ENCODE data around the gene TRIM28. TPM values are rescaled to one million over a fixed set of nuclear protein-coding genes. Genes with fewer than 3 reads are reported as not detected.

The TRIM28 gene
- total RNA-seq, 1 donor from 2014 or later, result 407 TPM

DNA sequence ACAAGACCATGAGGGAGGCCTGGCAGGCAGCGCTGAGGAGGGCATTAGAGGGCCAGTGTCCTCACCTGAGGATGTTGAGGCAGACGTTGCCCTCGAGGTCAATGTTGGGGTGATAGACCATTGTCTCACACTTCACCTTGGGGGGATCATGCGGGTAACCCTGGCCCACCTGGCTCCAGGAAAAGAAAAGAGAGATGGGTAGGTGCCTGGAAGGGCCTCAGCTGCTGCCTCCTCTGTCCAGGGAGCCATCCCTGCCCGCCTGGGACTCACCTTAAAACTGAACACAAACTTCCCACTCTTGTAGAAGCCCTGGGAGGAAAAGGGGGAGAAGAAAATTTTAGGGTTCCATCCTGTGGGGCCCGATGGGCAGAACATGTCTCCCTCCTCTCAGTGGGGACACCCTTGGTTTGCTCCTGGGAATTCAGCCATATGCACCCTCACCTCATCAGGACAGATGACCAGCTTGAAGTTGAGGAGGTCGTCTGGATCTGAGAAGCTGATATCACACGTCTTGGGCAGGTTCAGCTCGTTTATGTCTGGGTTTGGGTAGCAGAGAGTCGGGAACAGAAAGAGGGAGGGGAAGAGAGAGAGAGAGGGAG, 12.9 kb downstream of the TRIM28 start:
- H3K27me3 Mint-ChIP-seq, result no peaks in the 10 kb centered on the region
- TF ChIP-seq, protein P1, sequence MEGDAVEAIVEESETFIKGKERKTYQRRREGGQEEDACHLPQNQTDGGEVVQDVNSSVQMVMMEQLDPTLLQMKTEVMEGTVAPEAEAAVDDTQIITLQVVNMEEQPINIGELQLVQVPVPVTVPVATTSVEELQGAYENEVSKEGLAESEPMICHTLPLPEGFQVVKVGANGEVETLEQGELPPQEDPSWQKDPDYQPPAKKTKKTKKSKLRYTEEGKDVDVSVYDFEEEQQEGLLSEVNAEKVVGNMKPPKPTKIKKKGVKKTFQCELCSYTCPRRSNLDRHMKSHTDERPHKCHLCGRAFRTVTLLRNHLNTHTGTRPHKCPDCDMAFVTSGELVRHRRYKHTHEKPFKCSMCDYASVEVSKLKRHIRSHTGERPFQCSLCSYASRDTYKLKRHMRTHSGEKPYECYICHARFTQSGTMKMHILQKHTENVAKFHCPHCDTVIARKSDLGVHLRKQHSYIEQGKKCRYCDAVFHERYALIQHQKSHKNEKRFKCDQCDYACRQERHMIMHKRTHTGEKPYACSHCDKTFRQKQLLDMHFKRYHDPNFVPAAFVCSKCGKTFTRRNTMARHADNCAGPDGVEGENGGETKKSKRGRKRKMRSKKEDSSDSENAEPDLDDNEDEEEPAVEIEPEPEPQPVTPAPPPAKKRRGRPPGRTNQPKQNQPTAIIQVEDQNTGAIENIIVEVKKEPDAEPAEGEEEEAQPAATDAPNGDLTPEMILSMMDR (IDR thresholded peaks at IDR 0.05), result no peak
- peak overlapping the region; percentile 77 for H3K27ac Mint-ChIP-seq
- peaks cover 68% of the 10 kb centered on the region for H3K4me1 Mint-ChIP-seq
- ATAC-seq (ENCODE audit: low read depth) (no peak), DNase-seq (peak; percentile 14)
- intact Hi-C loops (cut with micrococcal nuclease), result no loop called here
- peaks cover 59% of the 10 kb centered on the region for H3K36me3 Mint-ChIP-seq (ENCODE audit: low read depth)
- ChIA-PET CTCF (interaction anchor here (1.3 kb wide), 1 partner anchor 43 kb away, joined by 3 read pairs; no protein-coding TSS in a partner anchor), POLR2A (interaction anchor here (1.0 to 1.1 kb wide), 2 partner anchors 13 to 37 kb away, joined by 4 to 5 read pairs; partner anchors contain the start of genes TRIM28 and ZBTB45)
- no peaks in the 10 kb centered on the region for H3K9me3 Mint-ChIP-seq
- H3K4me3 Mint-ChIP-seq, result peak overlapping the region; percentile 94

DNA sequence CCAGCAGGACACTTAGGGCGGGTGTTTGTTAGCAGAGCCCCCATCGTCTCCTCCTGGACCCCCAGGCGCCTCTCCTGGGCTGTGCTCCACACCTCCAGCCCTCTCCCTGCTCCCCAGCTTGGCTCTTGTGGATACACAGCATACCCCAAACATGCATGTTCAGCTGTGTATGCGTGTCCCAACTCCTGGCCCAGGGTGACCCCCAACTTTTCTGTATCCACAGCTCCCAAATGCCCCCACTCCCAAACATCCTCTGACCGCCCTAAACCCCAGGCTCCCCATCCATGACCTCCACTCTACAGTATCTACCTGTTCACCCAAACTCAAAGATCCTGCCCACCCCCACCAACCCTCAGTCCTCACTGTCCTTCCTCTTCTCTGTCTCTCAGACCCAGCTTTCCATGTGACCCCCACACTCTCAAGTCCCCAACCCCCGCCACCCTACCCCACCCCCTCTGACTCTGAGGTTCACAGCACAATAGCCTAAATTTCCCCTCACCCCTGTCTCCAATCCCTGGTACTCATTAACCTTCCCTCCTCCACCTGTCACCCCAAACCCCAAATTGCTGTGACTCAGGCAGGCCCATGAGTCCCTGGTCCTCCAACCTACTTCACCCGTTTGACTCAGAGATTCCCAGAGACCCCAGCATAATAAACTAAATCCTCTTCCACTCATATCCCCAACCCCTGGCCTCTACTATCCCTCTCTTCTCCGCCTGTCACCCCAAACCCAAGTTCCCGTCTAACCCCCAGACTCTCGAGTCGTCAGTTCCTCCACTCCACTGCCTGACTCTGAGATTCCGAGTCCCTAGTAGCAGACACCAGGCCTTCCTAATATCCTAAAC, 13.6 kb downstream of the TRIM28 start:
- peak overlapping the region; percentile 91 for H3K27ac Mint-ChIP-seq
- TF ChIP-seq, protein P1 (IDR thresholded peaks at IDR 0.05), result no peak
- no peaks in the 10 kb centered on the region for H3K27me3 Mint-ChIP-seq
- no peak for ATAC-seq (ENCODE audit: low read depth)
- peak overlapping the region; percentile 94 for H3K4me3 Mint-ChIP-seq
- H3K9me3 Mint-ChIP-seq, result no peaks in the 10 kb centered on the region
- H3K36me3 Mint-ChIP-seq (ENCODE audit: low read depth), result peaks cover 52% of the 10 kb centered on the region
- peaks cover 75% of the 10 kb centered on the region for H3K4me1 Mint-ChIP-seq
- CTCF ChIA-PET, result interaction anchor here (1.3 to 1.4 kb wide), 2 partner anchors 38 to 43 kb away, joined by 3 to 4 read pairs; partner anchors contain the start of gene ZBTB45
- intact Hi-C loops (cut with micrococcal nuclease), result loop anchor here (1.0 kb wide), 1 partner anchor 16 kb away; the partner anchor contains the start of gene MZF1
- DNase-seq, result no peak
- POLR2A ChIA-PET, result interaction anchor here (1.0 to 5.8 kb wide), 8 partner anchors 12 to 44 kb away, joined by 4 to 63 read pairs (median 6); partner anchors contain the start of genes MZF1, TRIM28 and ZBTB45

DNA sequence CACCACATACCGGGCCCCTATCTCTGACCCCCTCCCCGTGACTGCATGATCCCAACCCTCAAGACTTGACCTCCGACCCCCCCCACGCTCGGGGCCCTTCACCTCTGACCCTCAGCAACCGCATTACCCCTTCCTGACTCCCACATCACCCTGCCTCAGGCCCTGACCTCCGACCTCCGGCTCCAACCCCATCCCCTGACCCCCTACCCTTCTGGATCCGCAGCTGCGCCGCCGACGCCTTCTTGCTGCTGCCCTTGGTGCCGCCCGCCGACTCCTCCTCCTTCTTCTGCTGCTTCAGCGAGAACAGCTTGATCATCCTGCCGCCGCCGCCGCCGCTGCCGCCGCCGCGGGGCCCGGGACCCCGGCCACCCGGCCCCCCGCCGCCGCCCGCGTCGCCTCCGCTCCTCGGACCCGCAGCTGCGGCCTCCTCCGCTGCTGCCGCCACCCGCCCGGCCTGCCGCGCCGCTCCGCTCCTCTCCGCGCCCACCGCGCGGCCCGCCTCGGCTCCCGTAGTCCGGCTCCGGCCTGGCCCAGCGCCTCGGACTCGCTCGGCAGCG, 14.3 kb downstream of the TRIM28 start, which contains the start of gene UBE2M:
Gene UBE2M (minus strand): TSS at position 546 of the 557 bp plus-strand sequence. CDS start 230 bp downstream, at position 316.
- no peak for DNase-seq
- peak; percentile 3 for ATAC-seq (ENCODE audit: low read depth)
- Mint-ChIP-seq H3K9me3 (no peaks in the 10 kb centered on the region), H3K4me3 (peak within 1 kb of the TSS; percentile 97), H3K36me3 (ENCODE audit: low read depth) (peaks cover 46% of the 10 kb centered on the region), H3K4me1 (peaks cover 79% of the 10 kb centered on the region), H3K27ac (peak within 1 kb of the TSS; percentile 97), H3K27me3 (no peaks in the 10 kb centered on the region)
- ChIA-PET CTCF (interaction anchor here (1.4 kb wide), 1 partner anchor 38 kb away, joined by 4 read pairs; the partner anchor contains the start of gene ZBTB45), POLR2A (interaction anchor here (0.5 to 5.8 kb wide), 11 partner anchors 8 to 177 kb away, joined by 3 to 63 read pairs (median 5); partner anchors contain the start of genes MZF1, TRIM28, ZBTB45 and ZNF132)
- TF ChIP-seq, protein P1 (IDR thresholded peaks at IDR 0.05), result no peak
- intact Hi-C loops (cut with micrococcal nuclease), result loop anchor here (1.0 kb wide), 1 partner anchor 15 kb away; the partner anchor contains the start of gene MZF1

DNA sequence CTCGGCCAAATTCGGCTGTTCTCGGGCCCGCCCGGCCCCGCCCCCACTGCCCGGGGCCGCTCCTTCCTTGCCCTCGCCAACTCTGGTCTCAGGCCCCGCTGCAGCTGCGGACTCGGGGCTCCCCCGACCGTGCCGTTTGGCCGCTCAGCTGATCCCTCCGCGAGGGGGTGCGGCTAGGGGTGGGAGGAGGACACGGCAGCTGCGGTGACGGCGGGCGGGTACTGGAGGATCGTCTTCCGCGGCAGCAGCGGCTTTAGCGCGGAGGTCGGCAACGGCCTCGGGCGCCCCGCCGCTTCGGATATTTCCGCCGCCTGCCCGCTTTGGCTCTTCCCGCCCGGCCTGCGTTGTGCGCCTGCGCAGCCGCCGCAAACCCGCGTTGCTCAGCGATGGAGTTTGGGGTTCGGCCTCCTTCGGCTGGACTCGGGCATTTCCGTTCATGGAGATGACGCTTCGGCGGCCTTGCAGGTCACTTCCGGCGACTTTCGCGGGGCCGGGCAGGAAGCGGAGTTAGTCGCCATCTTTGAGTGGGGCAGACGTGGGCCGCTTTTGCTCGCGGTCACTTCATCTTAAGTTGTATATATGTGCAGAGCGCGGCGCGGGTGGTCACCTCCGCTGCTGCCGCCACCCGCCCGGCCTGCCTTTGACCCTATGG, 14.9 kb downstream of the TRIM28 start:
- ATAC-seq (ENCODE audit: low read depth), result peak; percentile 72

More for the DNA sequence above, 14.9 kb downstream of the TRIM28 start:
- no peaks in the 10 kb centered on the region for H3K9me3 Mint-ChIP-seq
- peak overlapping the region; percentile 97 for H3K27ac Mint-ChIP-seq
- intact Hi-C loops (cut with micrococcal nuclease), result loop anchor here (1.0 kb wide), 4 partner anchors 14 to 157 kb away; partner anchors contain the start of genes MZF1, TRIM28 and ZNF132
- peak; percentile 97 for DNase-seq
- H3K4me3 Mint-ChIP-seq, result peak overlapping the region; percentile 97
- TF ChIP-seq, protein P1 (IDR thresholded peaks at IDR 0.05), result no peak
- peaks cover 42% of the 10 kb centered on the region for H3K36me3 Mint-ChIP-seq (ENCODE audit: low read depth)
- no peaks in the 10 kb centered on the region for H3K27me3 Mint-ChIP-seq
- peaks cover 82% of the 10 kb centered on the region for H3K4me1 Mint-ChIP-seq
- CTCF ChIA-PET, result interaction anchor here (1.4 kb wide), 1 partner anchor 39 kb away, joined by 4 read pairs; the partner anchor contains the start of gene ZBTB45
- POLR2A ChIA-PET, result interaction anchor here (0.5 to 5.8 kb wide), 17 partner anchors 8 to 556 kb away, joined by 3 to 63 read pairs (median 4); partner anchors contain the start of genes MZF1, TRIM28, ZBTB45 and ZNF132
